NCI-H1694 (cell line): ENCODE measurements around the gene FHAD1.
A peak's percentile ranks its signal among the peaks of the same experiment; 100 is the strongest.

ENCODE experiments used
- DNase-seq: peaks from one replicate; lab custom pipeline; 2025; lab: John Stamatoyannopoulos, UW

Gene FHAD1

DNA sequence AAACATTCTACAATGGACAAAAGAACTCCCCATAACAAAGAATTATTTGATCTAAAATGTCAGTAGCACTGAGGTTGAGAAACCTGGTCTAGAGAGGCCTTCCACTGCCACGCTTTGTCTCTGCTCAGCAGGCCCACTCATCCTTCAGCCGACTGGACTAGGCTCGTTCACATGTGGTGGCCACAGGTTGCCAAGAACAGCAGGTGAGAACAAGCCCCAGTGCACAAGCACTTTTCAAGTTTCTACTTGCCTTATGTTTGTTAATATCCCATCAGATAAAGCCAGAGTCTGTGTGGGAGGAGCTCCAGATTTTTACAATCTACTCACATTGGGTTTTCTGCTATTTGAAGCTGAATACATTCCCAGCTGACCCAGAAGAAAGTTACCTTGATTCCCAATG is 153.6 kb downstream of the FHAD1 start:
- DNase-seq: no peak

DNA sequence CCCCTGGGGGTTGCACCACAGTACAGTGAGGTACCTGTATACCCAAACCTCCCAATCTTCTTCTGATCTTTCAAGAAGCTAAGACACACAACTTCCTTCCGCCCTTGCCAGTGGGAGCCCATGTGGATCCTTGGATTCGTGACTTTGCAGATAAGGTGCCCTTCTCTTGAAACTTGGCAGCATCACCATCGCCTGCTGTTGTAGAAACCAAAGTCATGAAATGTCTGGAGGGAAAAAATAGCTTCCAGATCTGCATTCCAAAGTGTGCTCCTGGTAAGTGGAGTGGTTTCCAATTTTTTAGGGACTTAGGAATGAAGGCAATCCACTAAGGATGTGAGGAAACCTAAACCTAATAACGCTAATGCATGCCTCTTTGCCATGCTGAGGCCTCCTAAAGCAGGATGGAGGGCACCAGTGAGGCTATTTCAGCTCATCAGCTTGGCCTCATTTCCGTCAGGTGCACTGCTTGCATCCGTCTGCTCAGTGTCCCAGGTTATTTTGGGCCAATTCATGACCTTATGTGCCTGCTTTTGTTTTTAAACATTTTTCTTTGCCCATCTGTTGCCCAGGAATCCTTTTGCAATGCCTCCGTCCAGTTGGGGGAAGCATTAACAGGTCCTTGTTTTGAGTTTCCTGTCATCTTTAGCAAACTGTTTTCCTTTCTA is 154.5 kb downstream of the FHAD1 start:
- DNase-seq: no peak

DNA sequence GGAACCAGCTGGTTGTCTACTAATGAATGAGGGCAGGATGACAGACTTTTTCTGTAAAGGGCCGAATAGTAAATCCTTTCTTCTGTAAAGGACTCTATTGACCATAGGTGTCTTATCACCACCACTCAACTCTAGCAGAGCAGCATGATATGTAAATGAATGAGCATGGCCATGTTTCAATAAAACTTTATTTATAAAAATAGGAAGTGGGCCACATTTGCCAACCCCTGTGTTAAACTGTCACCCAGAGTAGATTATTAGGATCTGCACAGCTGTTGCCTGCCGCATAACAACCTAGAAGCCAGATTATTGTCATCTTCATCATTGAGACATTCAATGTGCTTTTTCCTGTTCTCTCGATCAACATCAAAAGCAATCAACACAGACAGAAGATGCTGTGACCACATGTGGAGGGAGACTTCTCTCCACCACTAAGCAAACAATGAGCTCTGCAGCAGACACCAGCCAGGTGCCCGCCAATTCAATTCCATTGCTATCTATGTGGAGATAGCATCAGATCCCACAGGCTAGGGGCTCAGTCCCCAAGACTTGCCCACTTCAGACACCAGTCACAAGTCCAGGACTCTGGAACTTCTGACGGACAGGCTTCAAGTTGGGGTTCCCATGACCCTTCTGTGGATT is 155.9 kb downstream of the FHAD1 start:
- no peak for DNase-seq

DNA sequence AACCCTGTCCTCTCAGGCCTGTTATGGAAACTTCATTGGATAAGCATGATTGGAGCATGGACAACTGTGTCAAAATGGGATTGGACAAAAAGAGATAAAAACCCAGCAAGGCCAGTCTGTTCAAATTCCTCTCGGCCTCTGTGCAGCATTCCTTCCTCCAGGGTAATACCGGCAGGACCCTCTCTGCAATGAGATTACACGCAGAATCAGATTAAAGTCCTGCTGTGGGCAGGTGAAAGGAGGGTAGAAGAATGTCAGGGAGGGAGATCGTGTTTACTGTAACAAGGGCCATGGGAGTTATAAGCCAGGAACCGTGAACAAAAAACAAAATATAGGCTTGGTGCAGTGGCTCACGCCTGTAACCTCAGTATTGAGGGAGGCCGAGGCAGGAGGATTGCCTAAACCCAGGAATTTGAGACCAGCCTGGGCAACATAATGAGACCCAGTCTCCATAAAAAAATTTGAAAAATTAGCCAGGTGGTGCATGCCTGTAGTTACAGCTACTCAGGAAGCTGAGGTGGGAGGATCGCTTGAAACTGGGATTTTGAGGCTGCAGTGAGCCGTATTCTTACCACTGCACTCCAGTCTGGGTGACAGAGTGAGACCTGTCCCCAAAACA is 157.0 kb downstream of the FHAD1 start:
- no peak for DNase-seq

DNA sequence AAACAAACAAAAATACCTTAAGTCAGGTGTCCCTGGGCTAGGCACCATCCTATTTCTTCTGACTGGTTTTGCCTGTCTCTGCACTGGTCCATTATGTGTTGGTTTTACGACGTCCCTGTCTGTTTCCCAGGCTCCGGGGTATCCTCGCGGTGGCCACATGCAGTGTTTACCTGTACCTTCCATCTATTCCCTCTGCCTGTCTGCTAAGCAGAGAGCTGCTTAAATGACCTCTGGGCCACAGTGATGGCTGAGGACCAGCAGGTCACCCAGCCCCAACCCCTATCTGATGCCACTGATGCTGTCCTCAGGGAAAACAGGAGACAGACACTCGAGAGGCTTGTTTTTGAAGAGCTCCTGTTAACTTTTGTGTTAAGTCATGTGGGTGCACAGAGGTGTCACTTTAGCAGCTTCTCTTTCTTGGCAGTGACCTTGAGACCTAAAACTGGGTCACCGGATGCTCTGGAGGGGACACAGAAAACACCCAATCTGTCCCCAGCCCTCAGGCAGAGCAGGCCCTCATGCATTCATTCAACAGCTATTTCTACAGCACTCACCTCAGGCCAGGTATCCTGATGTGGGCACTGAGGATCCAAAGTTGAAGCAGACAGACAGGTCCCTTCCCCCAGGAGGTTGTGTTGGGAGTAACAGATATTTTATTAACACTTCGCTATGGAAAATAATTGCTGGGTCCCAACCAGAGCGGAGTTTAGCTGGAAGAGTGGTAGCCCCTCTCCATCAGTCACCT is 158.3 kb downstream of the FHAD1 start:
- DNase-seq: no peak

DNA sequence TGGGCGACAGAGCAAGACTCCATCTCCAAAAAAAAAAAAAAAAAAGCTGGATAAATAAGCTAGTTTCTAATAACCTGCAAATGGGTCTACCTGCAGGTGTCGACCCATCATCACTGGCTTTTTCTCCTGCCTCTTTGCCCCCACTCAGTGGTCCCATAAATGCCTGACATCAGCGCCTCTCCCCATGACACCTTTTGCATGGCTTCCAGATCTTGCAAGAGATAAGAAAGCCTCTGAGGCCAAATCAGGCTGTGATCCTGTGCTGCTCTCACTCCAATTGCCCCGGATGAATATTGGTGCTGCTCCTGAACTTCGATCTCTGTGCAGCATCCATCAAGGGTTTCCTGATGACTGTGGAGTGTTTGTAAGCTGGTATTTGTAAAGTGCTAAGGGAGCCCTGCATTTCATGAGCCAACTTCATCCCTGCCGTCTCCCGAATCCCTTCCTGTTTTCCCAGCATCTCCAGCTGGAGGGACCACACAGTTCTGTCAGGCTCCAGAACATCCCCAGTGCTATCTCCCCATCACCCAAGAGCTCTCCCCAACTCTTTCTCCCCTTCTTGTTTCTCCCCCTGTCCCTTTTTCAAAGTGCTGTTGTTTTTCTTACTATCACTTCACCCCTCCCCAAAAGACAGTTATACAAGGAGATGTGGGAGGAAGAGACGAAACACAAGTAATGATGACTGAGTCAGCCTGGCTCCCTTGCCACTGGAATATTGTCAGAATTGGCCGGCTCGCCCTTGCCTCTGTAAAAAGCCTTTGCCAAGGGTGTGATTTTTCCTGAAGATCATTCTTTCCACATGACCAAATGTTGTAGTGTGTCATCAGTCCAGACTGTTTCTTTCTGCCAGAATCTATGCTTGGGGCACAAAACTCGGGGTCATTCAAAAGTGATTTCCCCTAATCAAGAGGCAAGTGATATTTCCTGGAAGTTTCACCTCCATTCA is 159.9 kb downstream of the FHAD1 start:
- DNase-seq: no peak

DNA sequence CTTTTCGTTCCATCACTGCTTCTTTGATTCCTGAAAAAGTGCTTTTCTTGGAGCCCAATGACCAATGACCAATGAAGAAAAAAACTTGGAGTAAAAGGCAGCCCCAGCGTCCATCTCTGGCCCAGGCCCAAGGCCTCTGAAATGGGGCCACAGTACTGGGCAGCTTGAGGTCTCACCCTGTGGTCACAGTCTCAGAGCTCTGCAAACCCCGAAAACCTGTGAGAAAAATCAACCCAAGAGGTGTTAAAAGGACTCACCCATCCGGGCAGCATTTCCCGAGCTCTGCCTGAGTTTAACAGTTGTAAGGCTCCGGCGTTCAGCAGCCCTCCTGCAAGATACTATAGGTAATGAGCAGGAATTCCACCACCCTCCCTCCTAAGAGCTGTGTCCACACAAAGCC is 160.6 kb downstream of the FHAD1 start:
- no peak for DNase-seq

DNA sequence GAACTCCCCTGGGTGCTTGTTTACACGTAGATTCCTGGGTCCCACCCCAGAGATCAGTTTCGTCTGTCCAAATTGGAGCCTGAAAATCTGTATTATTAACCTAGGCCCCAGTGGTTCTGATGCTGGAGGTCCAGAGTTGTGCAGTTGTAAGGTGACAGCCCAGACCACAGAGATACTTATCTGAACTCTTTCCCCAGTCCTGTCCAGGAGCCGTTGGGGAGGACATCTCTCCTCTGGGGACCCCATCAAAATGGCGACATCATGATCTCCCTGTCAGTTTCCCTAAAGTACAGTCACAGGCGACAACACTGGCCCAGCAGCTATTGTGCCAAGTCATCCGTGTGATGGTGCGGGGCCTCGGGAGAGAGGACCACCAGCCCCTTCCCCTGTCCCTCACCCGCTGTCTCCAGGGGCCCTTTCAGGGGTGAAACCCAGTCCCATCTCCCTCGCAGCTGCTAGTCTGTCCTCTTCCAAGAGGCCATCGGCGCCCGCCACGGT is 161.9 kb downstream of the FHAD1 start:
- DNase-seq: no peak

DNA sequence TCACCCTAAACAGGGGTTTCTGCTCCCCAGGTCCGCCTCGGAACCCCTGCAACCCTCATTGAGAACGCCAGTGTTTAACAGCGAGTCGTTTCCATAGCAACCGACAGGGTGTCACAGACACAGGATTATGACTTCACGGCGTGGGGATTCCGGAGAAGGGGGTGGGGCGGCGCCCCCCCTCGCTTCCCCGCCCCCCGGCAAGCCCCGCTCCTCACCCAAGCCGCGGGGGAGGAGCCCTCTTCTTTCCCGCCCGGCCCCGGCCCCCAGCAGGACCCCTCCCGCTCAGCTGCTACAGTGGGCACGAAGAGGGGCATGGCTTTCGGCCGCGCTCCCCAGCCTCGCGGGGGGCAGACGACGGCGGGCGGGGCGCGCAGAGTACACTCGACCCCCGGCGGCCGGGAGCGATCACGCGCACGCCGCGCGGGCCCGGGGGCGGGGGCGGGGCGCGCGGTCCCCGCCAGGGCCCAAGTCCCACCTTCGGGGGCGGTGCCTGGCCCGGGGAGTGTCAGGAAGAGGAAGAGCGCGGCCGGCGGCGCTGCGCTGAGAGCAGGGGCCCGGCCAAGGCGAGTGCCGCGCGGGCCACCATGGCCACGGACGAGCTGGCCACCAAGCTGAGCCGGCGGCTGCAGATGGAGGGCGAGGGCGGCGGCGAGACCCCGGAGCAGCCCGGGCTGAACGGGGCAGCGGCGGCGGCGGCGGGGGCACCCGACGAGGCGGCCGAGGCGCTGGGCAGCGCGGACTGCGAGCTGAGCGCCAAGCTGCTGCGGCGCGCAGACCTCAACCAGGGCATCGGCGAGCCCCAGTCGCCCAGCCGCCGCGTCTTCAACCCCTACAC is 162.6 kb downstream of the FHAD1 start, which contains the start of gene EFHD2:
TSS of gene EFHD2 (plus strand) at position 501 of the 835 bp plus-strand sequence. CDS start at position 585, 84 bp downstream.
- DNase-seq: peak; percentile 52

DNA sequence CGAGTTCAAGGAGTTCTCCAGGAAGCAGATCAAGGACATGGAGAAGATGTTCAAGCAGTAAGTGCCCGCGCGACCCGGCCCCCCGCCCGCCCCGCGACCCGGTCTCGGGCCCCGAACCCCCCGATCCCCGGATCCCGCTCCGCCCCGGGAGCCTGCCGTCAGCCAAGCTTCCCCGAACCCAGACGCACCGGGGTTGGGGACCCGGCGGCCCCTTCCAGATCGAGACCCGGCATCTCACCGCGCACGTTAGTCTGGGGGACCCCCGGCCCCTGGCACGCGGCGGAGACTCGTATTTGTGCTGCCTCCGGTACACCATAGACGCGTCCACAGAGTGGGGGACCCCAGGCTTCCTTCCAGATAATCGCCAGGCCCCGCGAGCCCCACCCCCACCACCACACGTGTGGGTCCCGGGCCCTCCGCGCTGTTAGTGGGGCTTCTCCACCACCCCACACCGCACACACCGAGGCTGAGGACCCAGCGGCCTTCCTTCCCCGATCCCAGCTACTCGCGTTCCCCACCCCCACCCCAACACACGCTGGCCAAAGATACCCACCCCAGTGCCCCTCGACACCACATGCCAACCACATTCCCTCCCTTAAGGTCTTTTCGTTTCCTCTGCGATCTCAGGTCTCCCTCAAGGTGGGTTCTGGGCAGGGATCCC is 163.3 kb downstream of the FHAD1 start:
- DNase-seq: no peak

DNA sequence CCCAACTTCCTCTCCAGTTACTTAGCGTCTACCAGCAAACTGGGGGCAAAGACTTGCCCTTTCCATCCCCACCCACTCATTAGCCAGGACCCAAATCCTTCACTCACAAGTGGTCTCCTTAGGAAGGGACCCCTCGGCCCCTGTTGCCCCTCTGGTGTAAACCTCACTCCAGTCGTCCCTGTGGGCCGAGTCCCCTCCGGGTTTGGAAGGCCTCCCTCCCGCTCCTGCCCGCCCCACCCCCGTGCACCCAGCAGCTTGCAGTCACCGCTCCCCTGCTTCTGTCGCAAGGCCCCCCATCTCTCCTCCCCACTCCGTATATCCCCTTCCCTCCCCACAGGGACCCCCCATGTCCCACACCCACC is 163.8 kb downstream of the FHAD1 start:
- DNase-seq: no peak

DNA sequence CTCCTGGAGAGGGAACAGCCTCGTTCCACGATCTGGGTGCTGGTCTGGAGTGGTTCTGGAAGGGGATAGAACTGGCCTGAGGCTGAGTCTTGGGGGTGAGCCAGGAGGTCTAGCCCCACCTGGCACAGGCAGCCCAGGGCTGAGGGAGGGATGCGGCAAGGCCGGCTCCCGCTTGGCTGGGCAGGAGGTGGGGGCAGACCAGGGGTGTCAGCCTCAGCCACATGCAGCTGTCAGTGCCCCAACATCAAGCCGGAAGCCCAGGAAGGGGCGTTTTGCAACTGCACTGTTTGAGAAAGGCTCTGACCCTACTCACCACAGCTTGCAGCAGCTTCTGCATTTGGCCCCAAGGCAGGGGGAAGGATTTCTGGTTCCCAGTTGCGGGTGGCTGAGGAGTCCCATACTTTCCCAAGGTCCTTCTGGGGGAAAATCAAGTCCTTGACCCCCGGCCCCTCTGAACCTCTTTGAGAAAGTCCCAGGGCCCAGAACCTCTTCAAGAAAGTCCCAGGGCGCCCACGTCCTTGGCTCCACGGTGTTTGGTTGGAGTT is 164.6 kb downstream of the FHAD1 start:
- no peak for DNase-seq

DNA sequence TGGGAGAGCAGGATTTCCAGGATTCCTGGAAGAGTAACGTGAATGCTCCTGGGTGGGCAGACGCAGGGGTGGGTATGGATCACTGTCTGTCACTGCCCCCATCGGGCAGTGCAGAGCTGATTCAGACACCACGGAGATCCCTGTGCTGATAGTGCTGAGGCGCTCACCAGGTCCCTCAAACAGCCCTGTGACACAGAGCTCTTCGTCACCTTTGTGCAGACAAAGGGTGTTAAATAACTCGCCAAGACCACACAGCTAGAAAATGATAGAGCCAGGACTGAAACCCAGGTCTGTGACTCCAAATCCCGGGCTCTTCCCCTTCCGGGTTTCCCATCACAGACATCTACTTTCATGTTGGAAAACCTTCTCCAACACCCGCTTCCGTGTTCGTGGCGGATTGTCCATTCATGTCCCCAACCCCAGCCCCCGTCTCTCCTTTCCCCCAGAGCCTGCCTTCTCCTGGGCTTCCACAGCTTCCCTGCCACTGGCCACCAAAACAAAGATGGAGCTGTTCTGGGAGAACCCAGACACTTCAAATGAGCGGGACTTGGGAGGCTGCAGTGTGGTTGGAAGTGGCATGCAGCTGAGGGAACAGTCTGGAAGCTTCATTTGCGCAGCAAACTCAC is 165.3 kb downstream of the FHAD1 start:
- no peak for DNase-seq

DNA sequence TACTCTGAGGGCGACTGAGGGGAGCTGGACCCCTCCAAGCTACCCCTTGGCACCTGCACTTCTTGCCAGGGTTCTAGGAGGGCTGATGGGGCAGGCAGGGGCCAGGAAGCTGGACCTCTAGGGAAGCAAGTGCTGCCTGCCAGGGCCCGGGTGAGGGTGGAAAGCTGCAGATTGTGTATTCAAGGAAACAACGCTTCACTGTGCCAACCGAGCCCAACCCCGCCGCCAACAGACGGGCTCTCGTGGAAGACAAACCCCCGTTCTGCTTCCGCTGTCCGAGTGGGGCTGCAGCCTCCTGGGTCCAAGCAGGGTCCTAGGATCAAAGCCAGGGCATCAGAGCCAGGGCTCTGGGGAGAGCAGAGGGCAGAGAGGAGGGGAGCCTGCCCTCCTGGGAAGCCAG is 165.8 kb downstream of the FHAD1 start:
- DNase-seq: no peak

DNA sequence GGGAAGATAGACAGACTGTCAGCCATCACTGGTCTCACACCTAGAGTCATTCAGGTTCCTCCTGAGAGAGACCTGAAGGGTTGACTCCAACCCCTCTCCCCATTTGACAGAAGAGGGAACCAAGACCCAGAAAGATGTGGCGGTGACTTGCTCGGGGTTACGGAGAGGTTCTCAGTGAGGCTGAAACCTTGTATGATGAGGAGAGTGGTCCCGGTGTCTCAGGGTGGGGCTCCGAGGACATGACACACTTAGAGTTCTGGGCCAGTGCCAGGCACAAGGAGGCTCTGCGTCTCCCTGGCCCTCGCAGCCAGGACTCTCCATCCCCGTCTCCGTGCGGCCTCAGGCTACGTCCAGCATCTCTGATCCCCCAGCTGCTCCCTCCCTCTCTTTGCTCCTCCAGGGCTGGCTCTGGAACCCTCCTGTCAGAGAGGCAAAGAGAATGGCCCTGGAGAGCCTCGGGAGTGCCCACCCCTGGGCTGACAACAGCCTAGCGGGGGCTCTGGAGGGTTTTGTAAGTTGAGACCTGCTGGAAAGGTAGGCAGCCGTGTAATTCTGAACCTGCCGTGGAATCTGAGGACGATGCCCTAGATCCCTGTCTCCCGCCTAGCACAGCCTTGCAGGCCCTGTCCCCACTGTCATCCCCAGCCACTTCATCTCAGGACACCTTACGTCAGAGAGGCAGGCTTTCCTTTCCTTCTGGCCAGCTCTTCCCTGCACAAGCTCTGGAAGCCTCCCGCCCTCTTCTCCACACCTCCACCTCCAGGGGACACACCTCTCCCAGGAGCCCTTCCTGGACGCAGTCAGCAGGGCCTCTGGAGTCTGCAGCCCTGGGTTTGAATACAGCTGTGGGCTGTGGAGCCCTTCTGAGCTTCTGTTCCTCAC is 166.8 kb downstream of the FHAD1 start:
- no peak for DNase-seq

DNA sequence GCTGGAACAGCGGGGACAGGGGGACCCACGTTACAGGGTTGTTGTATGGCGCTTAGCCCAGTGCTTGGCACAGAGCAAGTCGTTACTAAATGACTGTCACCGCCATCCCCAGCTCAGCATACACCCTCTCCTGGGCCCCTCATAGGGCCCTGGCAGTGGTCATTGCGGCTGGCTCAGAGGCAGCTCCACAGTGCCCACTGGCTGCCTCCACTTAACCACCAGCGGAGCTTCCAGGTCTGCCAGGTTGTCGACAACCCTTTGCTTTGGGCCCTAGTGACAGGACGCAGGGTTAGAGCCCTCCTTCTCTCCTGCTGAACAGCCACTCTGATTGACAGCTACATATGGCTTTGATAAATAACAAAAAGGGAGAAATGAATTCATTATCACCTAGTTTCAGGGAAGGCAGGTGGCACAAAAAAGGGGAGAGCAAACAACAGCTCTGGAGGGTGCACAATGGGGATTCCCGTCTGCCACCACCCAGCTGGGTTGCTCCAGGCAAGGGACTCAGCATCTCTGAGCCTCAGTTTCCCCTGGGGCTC is 167.5 kb downstream of the FHAD1 start:
- DNase-seq: no peak

DNA sequence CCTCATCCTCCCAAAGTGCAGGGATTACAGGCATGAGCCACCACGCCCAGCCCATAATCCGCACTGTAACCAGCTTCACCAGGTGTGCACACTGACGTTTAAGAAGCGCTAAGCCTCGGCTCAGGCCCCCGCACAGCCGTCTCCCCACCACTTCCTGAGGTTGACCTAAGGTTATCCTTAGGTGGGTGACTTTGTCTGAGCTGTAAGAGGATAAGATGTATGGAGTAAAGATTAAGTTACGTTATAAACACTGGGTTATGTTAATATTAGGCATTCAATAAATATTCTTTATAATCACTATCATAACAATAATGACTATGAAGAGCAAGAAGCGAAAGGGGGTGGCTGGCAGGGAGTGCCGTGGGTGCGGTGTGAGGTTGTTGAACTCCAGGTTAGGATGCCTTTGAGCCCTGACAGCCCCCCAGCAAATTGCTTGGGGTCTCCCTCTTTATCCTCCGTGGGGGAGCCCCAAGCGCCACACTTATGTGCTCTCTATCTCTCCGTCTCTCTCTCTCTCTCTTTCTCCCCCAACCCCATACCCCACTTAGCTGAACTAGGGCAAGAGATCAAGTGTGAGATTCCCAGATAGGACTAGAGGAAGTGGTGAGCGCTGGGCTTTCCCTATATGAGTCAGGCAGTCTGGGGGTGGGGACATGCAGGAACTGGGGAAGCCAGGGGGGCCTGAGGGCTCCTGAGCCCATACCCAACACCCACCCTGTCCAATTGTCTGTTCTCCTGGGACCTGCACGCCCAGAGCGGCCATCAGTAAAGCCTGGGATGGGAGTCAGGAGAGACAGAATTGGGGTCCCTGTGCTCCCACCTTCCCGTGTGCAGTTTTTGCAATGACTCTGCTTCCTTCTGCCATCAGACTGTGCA is 170.3 kb downstream of the FHAD1 start:
- DNase-seq: no peak
